Body of pancreas (tissue), 4 donors: Measurements from ENCODE around the gene FBN1. TPM values are rescaled to one million over a fixed set of nuclear protein-coding genes. Genes with fewer than 3 reads are reported as not detected.

Experiments
- ATAC-seq: fragments of 150-250 bp; one replicate; pipeline ENCODE4 v1.9.1; 2016
- DNase-seq, 4 donors: peaks; one replicate each; pipeline ENCODE4 v3.0.0-alpha.2; 2019
- H3K27ac ChIP-seq, 4 donors: fragments of 200-600 bp; sonication (generic); 1 replicate in 3 of 4; 2 replicates in 1 of 4; pipeline versions ENCODE4 v1.5.1 to v1.6.1; 2016 to 2019; ENCODE audit warnings: mild to moderate bottlenecking in 1 of 4, mixed read lengths in 1 of 4, moderate library complexity in 1 of 4
- H3K27me3 ChIP-seq, 2 donors: fragments of 200-600 bp; sonication (generic); one replicate each; pipeline ENCODE4 v1.6.0; 2016; ENCODE audit warnings: mild to moderate bottlenecking in 1 of 2
- H3K36me3 ChIP-seq, 2 donors: fragments of 200-600 bp; sonication (generic); replicated peaks in 1 of 2; 2 replicates each; pipeline ENCODE4 v1.5.1; 2016; ENCODE audit warnings: low read depth in 2 of 2; ENCODE audit not compliant: insufficient read depth in 1 of 2
- H3K4me1 ChIP-seq: fragments of 200-600 bp; sonication (generic); one replicate; pipeline ENCODE4 v1.6.0; 2016
- H3K4me3 ChIP-seq, 2 donors: fragments of 200-600 bp; sonication (generic); 1 replicate in 1 of 2; 2 replicates in 1 of 2; pipeline ENCODE4 v1.5.1; 2016 to 2019
- H3K9me3 ChIP-seq, 3 donors: fragments of 200-600 bp; sonication (generic); 1 replicate in 2 of 3; 2 replicates in 1 of 3; pipeline ENCODE4 v1.5.1; 2016
- CTCF ChIP-seq, 7 experiments: fragments of 450-650 bp in 4 of 7; fragments of 200-600 bp in 3 of 7; sonication (generic) in 3 of 7; IDR thresholded peaks; one replicate each; pipeline ENCODE4 v1.5.1; 2016 to 2019; ENCODE audit warnings: antibody characterized with exemption in 7 of 7
- POLR2A ChIP-seq, 3 donors: fragments of 450-650 bp; IDR thresholded peaks; one replicate each; pipeline ENCODE4 v1.6.1; 2016; ENCODE audit warnings: antibody characterized with exemption in 3 of 3, mild to moderate bottlenecking in 2 of 3
- WGBS, 2 donors: methylation state at CpG; one replicate each; pipeline ENCODE4 v1.1.5; 2017; 5-methylcytosine and 5-hydroxymethylcytosine counted together
- intact Hi-C: fragments of 100-400 bp; cut with DNase I; formaldehyde crosslinking; loops from one replicate; pipeline ENCODE4 v1.15.1; 2023
- total RNA-seq, 2 donors: library from RNA; depleted of rRNA; stranded (reverse); fragments of >200 nt; gene quantifications; one replicate each; pipeline ENCODE4 v1.1.0, GENCODE V29; 2016

The FBN1 gene
- total RNA-seq, 2 donors from 2014 or later, result 12.7 to 51.1 TPM

- intact Hi-C loops, result no loop called here
Measured at GRCh38 chr15:48624700-48625099, 20.8 kb downstream of the FBN1 start.

GRCh38 chr15:48623456-48623855, 22.1 kb downstream of the FBN1 start:
- DNase-seq (no peak), ATAC-seq (no peak)
- intact Hi-C loops, result no loop called here
- Histone ChIP-seq H3K27me3 (no peaks in the 10 kb centered on the region), H3K36me3 (no peaks in the 10 kb centered on the region), H3K4me3 (no peak overlapping the region), H3K27ac (no peak overlapping the region), H3K4me1 (no peaks in the 10 kb centered on the region), H3K9me3 (no peaks in the 10 kb centered on the region)
- TF ChIP-seq CTCF (IDR thresholded peaks at IDR 0.05) (no peak), POLR2A (IDR thresholded peaks at IDR 0.05) (no peak)
- 26 to 35% methylated on average over 1 of the region's 1 CpG for WGBS, 2 donors

More at GRCh38 chr15:48624700-48625099, 20.8 kb downstream of the FBN1 start:
- Histone ChIP-seq H3K9me3 (no peaks in the 10 kb centered on the region), H3K4me3 (no peak overlapping the region), H3K27ac (no peak overlapping the region), H3K27me3 (no peaks in the 10 kb centered on the region), H3K4me1 (no peaks in the 10 kb centered on the region), H3K36me3 (no peaks in the 10 kb centered on the region)
- ATAC-seq (no peak), DNase-seq (no peak)
- 82 to 91% methylated on average over 4 of the region's 4 CpGs for WGBS, 2 donors
- TF ChIP-seq CTCF (IDR thresholded peaks at IDR 0.05), result no peak
- TF ChIP-seq POLR2A (IDR thresholded peaks at IDR 0.05), result no peak

GRCh38 chr15:48622237-48622636, 23.3 kb downstream of the FBN1 start:
- H3K27ac ChIP-seq, result no peak overlapping the region
- 95% methylated on average over 2 of the region's 2 CpGs for WGBS, 2 donors
- ATAC-seq, result no peak

DNA sequence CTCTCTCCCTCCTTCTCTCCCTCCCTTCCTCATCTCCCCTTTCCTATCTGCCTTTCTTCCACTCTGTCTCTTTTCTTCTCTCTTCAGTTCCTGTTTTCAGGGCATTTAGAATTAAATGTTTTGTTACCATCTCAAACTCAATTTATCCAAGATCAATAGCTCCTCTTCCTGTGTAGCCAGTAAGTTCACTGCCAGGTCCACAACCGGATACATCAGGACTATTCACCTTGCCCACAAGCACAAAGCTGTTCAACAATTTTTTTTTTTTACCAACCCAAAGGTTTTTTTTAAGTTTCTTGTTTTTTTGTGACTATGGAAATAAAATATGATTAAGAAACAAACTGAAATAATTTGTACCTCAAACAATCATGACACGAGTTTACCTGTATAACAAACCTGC, 26.1 kb downstream of the FBN1 start:
- intact Hi-C loops, result no loop called here
- DNase-seq (no peak), ATAC-seq (no peak)
- Histone ChIP-seq H3K27me3 (no peaks in the 10 kb centered on the region), H3K9me3 (no peaks in the 10 kb centered on the region), H3K36me3 (no peaks in the 10 kb centered on the region), H3K27ac (no peak overlapping the region), H3K4me1 (no peaks in the 10 kb centered on the region), H3K4me3 (no peak overlapping the region)
- WGBS, 2 donors, result 74% methylated on average over 2 of the region's 2 CpGs
- no peak for TF ChIP-seq POLR2A (IDR thresholded peaks at IDR 0.05)
- TF ChIP-seq CTCF (IDR thresholded peaks at IDR 0.05), result no peak

More at GRCh38 chr15:48622237-48622636, 23.3 kb downstream of the FBN1 start:
- no peak for DNase-seq
- no peak for TF ChIP-seq CTCF (IDR thresholded peaks at IDR 0.05)
- no peaks in the 10 kb centered on the region for H3K9me3 ChIP-seq
- H3K4me1 ChIP-seq, result no peaks in the 10 kb centered on the region
- H3K27me3 ChIP-seq, result no peaks in the 10 kb centered on the region
- no peak overlapping the region for H3K4me3 ChIP-seq
- no peaks in the 10 kb centered on the region for H3K36me3 ChIP-seq
- intact Hi-C loops, result no loop called here

GRCh38 chr15:48617619-48618018, 27.9 kb downstream of the FBN1 start:
- WGBS, 2 donors, result 26 to 63% methylated on average over 2 of the region's 2 CpGs

More at GRCh38 chr15:48617619-48618018, 27.9 kb downstream of the FBN1 start:
- no peaks in the 10 kb centered on the region for H3K9me3 ChIP-seq
- H3K36me3 ChIP-seq, result no peaks in the 10 kb centered on the region
- peak; percentile 13 to 48 (median 19) for DNase-seq
- no peak overlapping the region for H3K27ac ChIP-seq
- no peak for ATAC-seq
- intact Hi-C loops, result no loop called here
- no peaks in the 10 kb centered on the region for H3K27me3 ChIP-seq
- H3K4me3 ChIP-seq, result no peak overlapping the region
- TF ChIP-seq CTCF (IDR thresholded peaks at IDR 0.05), result no peak
- no peak for TF ChIP-seq POLR2A (IDR thresholded peaks at IDR 0.05)
- H3K4me1 ChIP-seq, result no peaks in the 10 kb centered on the region
